Smooth muscle cell (in vitro differentiated cells): ENCODE data around the gene STMN3. TPM values are rescaled to one million over a fixed set of nuclear protein-coding genes. Genes with fewer than 3 reads are reported as not detected.

Experiments used
- DNase-seq: peaks from one replicate; lab custom pipeline; 2025; ENCODE audit not compliant: unreplicated experiment; lab: John Stamatoyannopoulos, UW
- H2AFZ ChIP-seq: fragments of 200-600 bp; sonication (generic); 2 replicates; pipeline ENCODE4 v1.6.0; 2016; ENCODE audit warnings: antibody characterized with exemption, low read depth, mild to moderate bottlenecking
- H3F3A ChIP-seq: fragments of 200-600 bp; sonication (generic); 2 replicates; pipeline ENCODE4 v1.6.0; 2017; ENCODE audit warnings: antibody characterized with exemption, low read depth
- H3K27ac ChIP-seq: fragments of 200-600 bp; sonication (generic); 2 replicates; pipeline ENCODE4 v1.5.1; 2016; ENCODE audit warnings: low read depth, mild to moderate bottlenecking
- H3K27me3 ChIP-seq: fragments of 200-600 bp; sonication (generic); 2 replicates; pipeline ENCODE4 v1.6.1; 2016; ENCODE audit warnings: low read depth, mild to moderate bottlenecking
- H3K36me3 ChIP-seq: fragments of 200-600 bp; sonication (generic); 2 replicates; pipeline ENCODE4 v1.5.1; 2016; ENCODE audit warnings: low read depth
- H3K4me1 ChIP-seq: fragments of 200-600 bp; sonication (generic); 2 replicates; pipeline ENCODE4 v1.5.1; 2016; ENCODE audit warnings: low read depth
- H3K4me2 ChIP-seq: fragments of 200-600 bp; sonication (generic); 2 replicates; pipeline ENCODE4 v1.6.0; 2016; ENCODE audit warnings: mild to moderate bottlenecking
- H3K4me3 ChIP-seq: fragments of 200-600 bp; sonication (generic); 2 replicates; pipeline ENCODE4 v1.5.1; 2016; ENCODE audit warnings: mild to moderate bottlenecking
- H3K79me2 ChIP-seq: fragments of 200-600 bp; sonication (generic); 2 replicates; pipeline ENCODE4 v1.6.0; 2016; ENCODE audit warnings: low read depth, mild to moderate bottlenecking
- H3K9ac ChIP-seq: fragments of 200-600 bp; sonication (generic); 2 replicates; pipeline ENCODE4 v1.6.0; 2016; ENCODE audit warnings: low read depth
- H3K9me3 ChIP-seq: fragments of 200-600 bp; sonication (generic); replicated peaks from 2 replicates; pipeline ENCODE4 v1.5.1; 2016; ENCODE audit warnings: low read depth
- H4K20me1 ChIP-seq: fragments of 200-600 bp; sonication (generic); 2 replicates; pipeline ENCODE4 v1.6.0; 2016; ENCODE audit warnings: low read depth
- WGBS: methylation state at CpG from one replicate; pipeline ENCODE4 v1.1.7; 2016; ENCODE audit warnings: low lambda C conversion rate; 5-methylcytosine and 5-hydroxymethylcytosine counted together
- polyA plus RNA-seq: library from polyadenylated mRNA; unstranded; fragments of >200 nt; fragmentation: Nextera tagmentation; extraction: Ambion mirVana; gene quantifications from 2 replicates; pipeline ENCODE4 v1.2.1, GENCODE V29; 2016
- total RNA-seq: library from RNA; depleted of rRNA; stranded (reverse); fragments of >200 nt; gene quantifications from 2 replicates; pipeline ENCODE4 v1.2.3, GENCODE V29; 2014
- TF ChIP-seq, protein P1 (sequence below): fragments of 200-600 bp; sonication (generic); IDR thresholded peaks from 2 replicates; pipeline ENCODE4 v1.5.1; 2017; ENCODE audit warnings: borderline replicate concordance, mild to moderate bottlenecking, antibody characterized with exemption; ENCODE audit not compliant: insufficient read depth, poor library complexity, severe bottlenecking

Gene STMN3
- total and polyA plus RNA-seq, 2 experiments from 2014 or later: 4.8 to 10.8 TPM

DNA sequence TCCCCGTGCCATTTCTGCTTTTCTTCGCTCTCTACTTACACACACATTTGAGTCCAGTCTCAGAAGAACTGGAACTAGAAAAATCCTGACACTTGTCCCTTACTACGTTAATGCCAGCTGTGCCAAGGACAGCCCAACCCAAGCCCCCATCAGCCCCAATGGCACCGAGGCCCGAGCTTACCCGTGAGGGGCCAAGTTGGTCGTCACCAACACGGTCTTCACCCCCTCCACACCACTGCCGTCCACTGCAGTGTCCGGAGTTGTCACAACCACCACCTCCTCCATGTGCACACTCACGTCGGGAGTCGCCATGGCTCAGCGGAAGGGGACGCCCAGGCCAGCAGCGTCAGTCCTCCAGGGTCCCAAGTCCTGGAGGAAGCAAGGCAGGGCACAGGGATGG is 34.1 kb downstream of the STMN3 start:
- H4K20me1 ChIP-seq: peaks cover 62% of the 10 kb centered on the region
- no peak overlapping the region for H3K27ac ChIP-seq
- DNase-seq: no peak
- H3K9me3 ChIP-seq: no peaks in the 10 kb centered on the region
- no peaks in the 10 kb centered on the region for H3K36me3 ChIP-seq
- peaks cover 41% of the 10 kb centered on the region for H3K79me2 ChIP-seq
- H3K4me3 ChIP-seq: no peak overlapping the region
- no peaks in the 10 kb centered on the region for H3K4me1 ChIP-seq
- TF ChIP-seq, protein P1, sequence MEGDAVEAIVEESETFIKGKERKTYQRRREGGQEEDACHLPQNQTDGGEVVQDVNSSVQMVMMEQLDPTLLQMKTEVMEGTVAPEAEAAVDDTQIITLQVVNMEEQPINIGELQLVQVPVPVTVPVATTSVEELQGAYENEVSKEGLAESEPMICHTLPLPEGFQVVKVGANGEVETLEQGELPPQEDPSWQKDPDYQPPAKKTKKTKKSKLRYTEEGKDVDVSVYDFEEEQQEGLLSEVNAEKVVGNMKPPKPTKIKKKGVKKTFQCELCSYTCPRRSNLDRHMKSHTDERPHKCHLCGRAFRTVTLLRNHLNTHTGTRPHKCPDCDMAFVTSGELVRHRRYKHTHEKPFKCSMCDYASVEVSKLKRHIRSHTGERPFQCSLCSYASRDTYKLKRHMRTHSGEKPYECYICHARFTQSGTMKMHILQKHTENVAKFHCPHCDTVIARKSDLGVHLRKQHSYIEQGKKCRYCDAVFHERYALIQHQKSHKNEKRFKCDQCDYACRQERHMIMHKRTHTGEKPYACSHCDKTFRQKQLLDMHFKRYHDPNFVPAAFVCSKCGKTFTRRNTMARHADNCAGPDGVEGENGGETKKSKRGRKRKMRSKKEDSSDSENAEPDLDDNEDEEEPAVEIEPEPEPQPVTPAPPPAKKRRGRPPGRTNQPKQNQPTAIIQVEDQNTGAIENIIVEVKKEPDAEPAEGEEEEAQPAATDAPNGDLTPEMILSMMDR: no peak
- 98% methylated on average over 16 of the region's 16 CpGs for WGBS
- H3F3A ChIP-seq: no peaks in the 10 kb centered on the region
- H3K4me2 ChIP-seq: no peak overlapping the region
- no peak overlapping the region for H2AFZ ChIP-seq
- no peaks in the 10 kb centered on the region for H3K27me3 ChIP-seq
- H3K9ac ChIP-seq: no peak overlapping the region

DNA sequence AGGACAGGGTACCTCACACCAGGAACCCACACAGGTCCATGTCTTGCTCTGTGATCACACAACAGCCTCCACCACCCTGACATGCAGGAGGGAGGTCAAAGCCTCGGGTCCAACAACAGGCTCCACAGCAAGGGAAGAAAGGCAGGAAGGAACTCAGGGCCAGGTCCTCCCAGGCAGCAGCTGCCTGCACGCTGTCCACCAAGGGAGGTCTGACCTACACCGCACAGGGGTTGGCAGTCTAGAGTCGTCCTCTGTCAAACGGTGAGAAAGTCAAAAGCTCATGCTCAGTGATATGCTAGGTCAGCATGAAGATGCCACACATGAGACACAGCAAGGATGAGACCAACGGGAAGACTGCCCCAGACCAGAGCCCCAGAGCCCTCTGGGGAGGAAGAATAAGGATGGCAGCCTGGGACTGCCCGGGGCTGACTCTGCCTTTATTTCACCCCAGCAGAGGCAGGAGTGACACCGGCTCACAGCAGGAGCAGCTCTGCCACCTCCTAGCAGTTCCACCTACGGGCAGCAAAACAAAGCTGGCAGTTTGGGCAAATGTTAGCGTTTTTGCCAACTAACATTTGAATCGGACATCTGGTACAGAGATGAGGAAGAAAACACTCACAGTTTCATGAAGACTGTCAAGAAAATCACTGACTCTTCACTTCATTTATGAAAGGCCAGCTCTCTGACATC is 34.8 kb downstream of the STMN3 start:
- H3K4me1 ChIP-seq: no peaks in the 10 kb centered on the region
- H3K4me3 ChIP-seq: no peak overlapping the region
- H4K20me1 ChIP-seq: peaks cover 64% of the 10 kb centered on the region
- H3K27ac ChIP-seq: no peak overlapping the region
- H3K36me3 ChIP-seq: no peaks in the 10 kb centered on the region
- TF ChIP-seq, protein P1: no peak
- H3K9me3 ChIP-seq: no peaks in the 10 kb centered on the region
- peaks cover 36% of the 10 kb centered on the region for H3K79me2 ChIP-seq
- no peak overlapping the region for H2AFZ ChIP-seq
- H3K4me2 ChIP-seq: no peak overlapping the region
- no peaks in the 10 kb centered on the region for H3F3A ChIP-seq
- DNase-seq: no peak
- no peaks in the 10 kb centered on the region for H3K27me3 ChIP-seq
- WGBS: 98% methylated on average over 11 of the region's 11 CpGs
- no peak overlapping the region for H3K9ac ChIP-seq

DNA sequence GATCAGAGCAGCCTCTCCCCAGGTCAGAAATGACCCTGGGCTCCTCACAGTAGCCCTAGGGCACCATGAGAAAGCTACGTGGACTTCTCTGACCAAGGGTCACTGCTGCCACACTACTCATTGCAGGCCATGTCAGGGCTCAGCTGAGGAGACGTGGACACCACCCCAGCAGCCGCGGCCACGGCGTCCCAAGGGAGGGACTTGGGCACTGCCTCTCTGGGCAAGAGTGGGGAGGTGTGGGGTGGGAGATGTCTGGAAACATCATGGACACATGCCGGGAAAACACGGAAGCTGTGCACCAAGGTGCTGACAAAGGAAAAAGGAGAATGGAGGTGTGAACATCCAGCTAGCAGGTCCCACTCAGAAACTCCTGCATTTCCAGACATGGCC is 35.4 kb downstream of the STMN3 start:
- peaks cover 30% of the 10 kb centered on the region for H3K79me2 ChIP-seq
- no peaks in the 10 kb centered on the region for H3K27me3 ChIP-seq
- TF ChIP-seq, protein P1: no peak
- DNase-seq: no peak
- no peak overlapping the region for H3K27ac ChIP-seq
- no peak overlapping the region for H3K9ac ChIP-seq
- H3F3A ChIP-seq: no peaks in the 10 kb centered on the region
- WGBS: 100% methylated on average over 8 of the region's 8 CpGs
- no peaks in the 10 kb centered on the region for H3K9me3 ChIP-seq
- H4K20me1 ChIP-seq: peaks cover 65% of the 10 kb centered on the region
- no peak overlapping the region for H2AFZ ChIP-seq
- no peak overlapping the region for H3K4me2 ChIP-seq
- no peak overlapping the region for H3K4me3 ChIP-seq
- H3K36me3 ChIP-seq: no peaks in the 10 kb centered on the region
- H3K4me1 ChIP-seq: no peaks in the 10 kb centered on the region

DNA sequence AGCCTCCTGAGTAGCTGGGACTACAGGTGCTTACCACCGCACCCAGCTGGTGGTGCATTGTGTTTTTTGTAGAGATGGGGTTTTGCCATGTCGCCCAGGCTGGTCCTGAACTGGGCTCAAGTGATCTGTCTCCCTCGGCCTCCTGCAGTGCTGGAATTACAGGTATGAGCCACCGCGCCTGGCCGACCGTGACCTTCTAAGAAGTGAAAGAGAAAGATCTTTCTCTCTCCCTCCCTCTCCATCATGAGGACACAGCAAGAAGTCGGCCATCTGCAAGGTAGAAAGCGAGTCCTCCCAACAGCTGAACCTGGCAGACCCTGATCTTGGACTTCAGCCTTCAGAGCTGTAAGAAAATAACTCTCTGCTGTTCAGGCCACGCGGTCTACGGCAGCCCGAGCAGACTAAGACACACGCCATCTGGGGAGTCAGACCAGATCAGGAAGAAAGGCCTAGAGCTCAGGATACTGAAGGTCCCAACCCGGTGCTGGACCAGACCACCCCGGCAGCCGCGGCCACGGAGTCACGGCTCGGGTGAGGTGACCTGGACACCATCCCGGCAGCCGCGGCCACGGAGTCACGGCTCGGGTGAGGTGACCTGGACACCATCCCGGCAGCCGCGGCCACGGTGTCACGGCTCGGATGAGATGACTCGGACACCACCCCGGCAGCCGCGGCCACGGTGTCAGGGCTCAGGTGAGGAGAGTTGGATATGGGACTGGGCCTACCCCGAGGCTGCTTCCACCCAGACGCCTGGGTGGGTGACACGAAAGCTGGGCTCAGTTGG is 35.9 kb downstream of the STMN3 start:
- no peak for DNase-seq
- Histone ChIP-seq H3K36me3 (no peaks in the 10 kb centered on the region), H3K4me2 (no peak overlapping the region), H3F3A (no peaks in the 10 kb centered on the region), H3K9ac (no peak overlapping the region), H3K4me3 (no peak overlapping the region), H3K79me2 (peaks cover 28% of the 10 kb centered on the region), H3K9me3 (no peaks in the 10 kb centered on the region), H3K27ac (no peak overlapping the region), H2AFZ (no peak overlapping the region), H3K27me3 (no peaks in the 10 kb centered on the region), H4K20me1 (peaks cover 66% of the 10 kb centered on the region), H3K4me1 (no peaks in the 10 kb centered on the region)
- TF ChIP-seq, protein P1: no peak
- 97% methylated on average over 41 of the region's 41 CpGs for WGBS
